Measurements from ENCODE around the gene ANKRD40. TPM values are rescaled to one million over a fixed set of nuclear protein-coding genes. Genes with fewer than 3 reads are reported as not detected.
A peak's percentile ranks its signal among the peaks of the same experiment; 100 is the strongest.

Gene ANKRD40
- total and polyA plus RNA-seq, 9 of the 15 experiments (the other 6 are each of a cell fraction or from before 2014, with no cell fraction given): 9.0 to 28.9 (median 27.7) TPM

- TF ChIP-seq ATF3 (IDR thresholded peaks at IDR 0.05) (no peak), ATF3 (CRISPR knock-in tag; conservative IDR thresholded peaks at IDR 0.05) (no peak), AFF1 (IDR thresholded peaks at IDR 0.05; ENCODE audit: low read depth in 1 of 2, partially characterized antibody in 2 of 2) (no peak), ZNF584 (CRISPR knock-in tag; IDR thresholded peaks at IDR 0.05; ENCODE audit: low read depth) (no peak), STAT5A (IDR thresholded peaks at IDR 0.05; ENCODE audit: borderline replicate concordance, low read length) (no peak), HOXB6 (CRISPR knock-in tag; IDR thresholded peaks at IDR 0.05; ENCODE audit: borderline replicate concordance) (no peak), ZNF277 (CRISPR knock-in tag; IDR thresholded peaks at IDR 0.05; ENCODE audit: borderline replicate concordance) (no peak), SRSF1 (IDR thresholded peaks at IDR 0.05; ENCODE audit: low read depth, low read length) (no peak), MCM5 (IDR thresholded peaks at IDR 0.05; ENCODE audit: low read depth) (no peak), ZNF707 (CRISPR knock-in tag; conservative IDR thresholded peaks at IDR 0.05) (no peak), MEIS2 (IDR thresholded peaks at IDR 0.05; ENCODE audit: partially characterized antibody) (peak; percentile 57), NR2C2 (CRISPR knock-in tag; IDR thresholded peaks at IDR 0.05) (no peak), NR2C2 (tag; IDR thresholded peaks at IDR 0.05) (no peak), SAFB (IDR thresholded peaks at IDR 0.05; ENCODE audit: borderline replicate concordance, low read depth, low read length) (no peak), NCOR1 (IDR thresholded peaks at IDR 0.05) (peak; percentile 85), ZFX (CRISPR knock-in tag; IDR thresholded peaks at IDR 0.05) (no peak), PHTF2 (CRISPR knock-in tag; IDR thresholded peaks at IDR 0.05) (no peak), CBX1 (IDR thresholded peaks at IDR 0.05; ENCODE audit: low read depth) (no peak)
Observed at GRCh38 chr17:50664788-50665458, 42.8 kb downstream of the ANKRD40 start (continued).
